GM06990 (cell line): ENCODE results near the gene ACSM5.

Experiments used
- DNase-seq: peaks from one replicate; pipeline ENCODE4 v3.0.0-alpha.2; 2011; ENCODE audit not compliant: insufficient read length; ENCODE audit errors: extremely low read depth
- H3K27me3 ChIP-seq: replicated peaks from 2 replicates; pipeline ENCODE4 v1.6.0; 2011; ENCODE audit warnings: low read length; ENCODE audit not compliant: control insufficient read depth, insufficient read depth
- H3K36me3 ChIP-seq: 2 replicates; pipeline ENCODE4 v1.5.1; 2011; ENCODE audit warnings: low read length; ENCODE audit not compliant: control insufficient read depth, insufficient read depth
- H3K4me3 ChIP-seq: replicated peaks from 2 replicates; pipeline ENCODE4 v1.5.1; 2011; ENCODE audit warnings: low read depth, mild to moderate bottlenecking, control low read depth, low read length
- TF ChIP-seq, protein P1 (sequence below): IDR thresholded peaks from 2 replicates; pipeline ENCODE4 v1.5.1; 2011; ENCODE audit warnings: low read length, control low read depth, mild to moderate bottlenecking, inconsistent platforms; ENCODE audit not compliant: insufficient read depth, poor library complexity, severe bottlenecking

ACSM5 gene

DNA sequence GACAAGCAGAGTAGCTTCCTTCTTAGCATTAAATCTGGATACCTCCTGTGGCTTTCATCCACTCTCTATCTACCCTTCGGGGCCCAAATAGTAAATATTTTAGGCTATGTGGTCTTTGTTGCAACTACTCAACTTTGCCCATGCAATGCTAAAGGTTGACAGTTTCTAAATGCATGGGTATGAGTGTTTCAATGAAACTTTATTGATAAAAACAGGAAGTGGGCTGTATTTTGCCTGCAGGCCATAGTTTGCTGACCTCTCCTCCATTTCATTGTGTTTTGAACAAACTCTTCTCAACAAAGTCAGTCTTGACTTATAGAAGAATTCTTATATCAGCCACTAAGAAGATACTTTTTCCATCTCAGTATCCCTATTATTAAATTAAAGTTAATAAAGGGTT lies 76.1 kb downstream of the ACSM5 start:
- TF ChIP-seq, protein P1, sequence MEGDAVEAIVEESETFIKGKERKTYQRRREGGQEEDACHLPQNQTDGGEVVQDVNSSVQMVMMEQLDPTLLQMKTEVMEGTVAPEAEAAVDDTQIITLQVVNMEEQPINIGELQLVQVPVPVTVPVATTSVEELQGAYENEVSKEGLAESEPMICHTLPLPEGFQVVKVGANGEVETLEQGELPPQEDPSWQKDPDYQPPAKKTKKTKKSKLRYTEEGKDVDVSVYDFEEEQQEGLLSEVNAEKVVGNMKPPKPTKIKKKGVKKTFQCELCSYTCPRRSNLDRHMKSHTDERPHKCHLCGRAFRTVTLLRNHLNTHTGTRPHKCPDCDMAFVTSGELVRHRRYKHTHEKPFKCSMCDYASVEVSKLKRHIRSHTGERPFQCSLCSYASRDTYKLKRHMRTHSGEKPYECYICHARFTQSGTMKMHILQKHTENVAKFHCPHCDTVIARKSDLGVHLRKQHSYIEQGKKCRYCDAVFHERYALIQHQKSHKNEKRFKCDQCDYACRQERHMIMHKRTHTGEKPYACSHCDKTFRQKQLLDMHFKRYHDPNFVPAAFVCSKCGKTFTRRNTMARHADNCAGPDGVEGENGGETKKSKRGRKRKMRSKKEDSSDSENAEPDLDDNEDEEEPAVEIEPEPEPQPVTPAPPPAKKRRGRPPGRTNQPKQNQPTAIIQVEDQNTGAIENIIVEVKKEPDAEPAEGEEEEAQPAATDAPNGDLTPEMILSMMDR, result no peak
- H3K36me3 ChIP-seq, result no peaks in the 10 kb centered on the region
- no peak overlapping the region for H3K4me3 ChIP-seq
- DNase-seq, result no peak
- no peaks in the 10 kb centered on the region for H3K27me3 ChIP-seq
